Mesothelial cell of epicardium (in vitro differentiated cells): Measurements from ENCODE around the gene SLC40A1. TPM values are rescaled to one million over a fixed set of nuclear protein-coding genes. Genes with fewer than 3 reads are reported as not detected.

Experiments used
- DNase-seq, 2 experiments: peaks; one replicate each; pipeline ENCODE4 v3.0.0; 2021; ENCODE audit warnings: low spot score in 2 of 2; ENCODE audit not compliant: unreplicated experiment in 2 of 2
- H3K27ac Mint-ChIP-seq: 2 replicates; pipeline ENCODE4 v1.8.0; 2021; ENCODE audit warnings: mixed read lengths
- H3K27me3 Mint-ChIP-seq: 2 replicates; pipeline ENCODE4 v1.8.0; 2021; ENCODE audit warnings: low read depth, mixed read lengths
- H3K36me3 Mint-ChIP-seq: 2 replicates; pipeline ENCODE4 v1.8.0; 2021; ENCODE audit warnings: mixed read lengths
- H3K4me1 Mint-ChIP-seq: 2 replicates; pipeline ENCODE4 v1.8.0; 2021; ENCODE audit warnings: mixed read lengths
- H3K4me3 Mint-ChIP-seq: 2 replicates; pipeline ENCODE4 v1.8.0; 2021; ENCODE audit warnings: mild to moderate bottlenecking, moderate library complexity, mixed read lengths
- H3K9me3 Mint-ChIP-seq: 2 replicates; pipeline ENCODE4 v1.8.0; 2021; ENCODE audit warnings: mixed read lengths
- CTCF ChIP-seq: fragments of 200-600 bp; sonication (generic); IDR thresholded peaks from one replicate; pipeline ENCODE4 v1.5.0; 2021; ENCODE audit warnings: antibody characterized with exemption; ENCODE audit not compliant: unreplicated experiment
- total RNA-seq: library from RNA; stranded (reverse); gene quantifications from 3 replicates; pipeline ENCODE4 v1.2.1, GENCODE V29; 2021

SLC40A1 gene
- total RNA-seq, 1 donor from 2014 or later: 154 TPM

GRCh38 chr2:189527041-189527750 is 53.4 kb downstream of the SLC40A1 start:
- peaks cover 3% of the 10 kb centered on the region for H3K36me3 Mint-ChIP-seq
- H3K9me3 Mint-ChIP-seq: peaks cover 10% of the 10 kb centered on the region
- no peaks in the 10 kb centered on the region for H3K27me3 Mint-ChIP-seq
- peak overlapping the region; percentile 50 for H3K27ac Mint-ChIP-seq
- no peak overlapping the region for H3K4me3 Mint-ChIP-seq
- peaks cover 53% of the 10 kb centered on the region for H3K4me1 Mint-ChIP-seq
- no peak for DNase-seq
- no peak for TF ChIP-seq CTCF

GRCh38 chr2:189526241-189526640 is 54.3 kb downstream of the SLC40A1 start:
- TF ChIP-seq CTCF: no peak
- DNase-seq: no peak
- H3K27me3 Mint-ChIP-seq: no peaks in the 10 kb centered on the region
- peaks cover 56% of the 10 kb centered on the region for H3K4me1 Mint-ChIP-seq
- peaks cover 3% of the 10 kb centered on the region for H3K36me3 Mint-ChIP-seq
- H3K27ac Mint-ChIP-seq: no peak overlapping the region
- H3K4me3 Mint-ChIP-seq: no peak overlapping the region
- H3K9me3 Mint-ChIP-seq: peaks cover 10% of the 10 kb centered on the region

GRCh38 chr2:189524746-189525145 is 55.8 kb downstream of the SLC40A1 start:
- Mint-ChIP-seq H3K36me3 (peaks cover 3% of the 10 kb centered on the region), H3K4me1 (peaks cover 56% of the 10 kb centered on the region)

GRCh38 chr2:189522435-189523151 is 58.0 kb downstream of the SLC40A1 start:
- Mint-ChIP-seq H3K27me3 (no peaks in the 10 kb centered on the region), H3K9me3 (peaks cover 10% of the 10 kb centered on the region), H3K4me1 (peaks cover 63% of the 10 kb centered on the region), H3K4me3 (no peak overlapping the region), H3K27ac (peak overlapping the region; percentile 71), H3K36me3 (peaks cover 3% of the 10 kb centered on the region)
- no peak for DNase-seq
- TF ChIP-seq CTCF: no peak

More at GRCh38 chr2:189524746-189525145, 55.8 kb downstream of the SLC40A1 start:
- no peak for TF ChIP-seq CTCF
- Mint-ChIP-seq H3K9me3 (peaks cover 10% of the 10 kb centered on the region), H3K27me3 (no peaks in the 10 kb centered on the region), H3K4me3 (no peak overlapping the region), H3K27ac (no peak overlapping the region)
- no peak for DNase-seq

GRCh38 chr2:189521699-189522434 is 58.7 kb downstream of the SLC40A1 start:
- peak overlapping the region; percentile 71 for H3K27ac Mint-ChIP-seq
- no peak for TF ChIP-seq CTCF
- H3K4me3 Mint-ChIP-seq: no peak overlapping the region
- peaks cover 16% of the 10 kb centered on the region for H3K9me3 Mint-ChIP-seq
- H3K36me3 Mint-ChIP-seq: peaks cover 10% of the 10 kb centered on the region
- peaks cover 62% of the 10 kb centered on the region for H3K4me1 Mint-ChIP-seq
- no peaks in the 10 kb centered on the region for H3K27me3 Mint-ChIP-seq
- no peak for DNase-seq
